IMR-90 (cell line): ENCODE data around the gene SYNGR1.

Experiments
- CTCF ChIP-seq: conservative IDR thresholded peaks from 2 replicates; pipeline ENCODE4 v1.5.1; 2012; ENCODE audit warnings: mild to moderate bottlenecking, low read depth, low read length, improper control_type of control experiment
- MAFK ChIP-seq: IDR thresholded peaks from 2 replicates; pipeline ENCODE4 v1.6.1; 2012; ENCODE audit warnings: low read depth, low read length, improper control_type of control experiment
- POLR2A ChIP-seq: IDR thresholded peaks from 2 replicates; pipeline ENCODE4 v1.6.1; 2012; ENCODE audit warnings: mild to moderate bottlenecking, low read depth, low read length
- RCOR1 ChIP-seq: IDR thresholded peaks from 2 replicates; pipeline ENCODE4 v1.6.1; 2012; ENCODE audit warnings: mild to moderate bottlenecking, low read length, improper control_type of control experiment; ENCODE audit not compliant: insufficient replicate concordance
- RFX5 ChIP-seq: IDR thresholded peaks from 2 replicates; pipeline ENCODE4 v1.8.0; 2012; ENCODE audit warnings: low read depth, mild to moderate bottlenecking, low read length, moderate library complexity
- SMC3 ChIP-seq: fragments of 150-350 bp; IDR thresholded peaks from 2 replicates; pipeline ENCODE4 v1.6.1; 2016; ENCODE audit warnings: low read depth, mild to moderate bottlenecking, antibody characterized with exemption, low read length, moderate library complexity
- TF ChIP-seq, protein P1 (sequence below): fragments of 150-350 bp; IDR thresholded peaks from 2 replicates; pipeline ENCODE4 v1.6.1; 2016; ENCODE audit warnings: low read depth, mild to moderate bottlenecking, low read length, moderate library complexity, borderline replicate concordance

GRCh38 chr22:39431216-39431801, 81.5 kb downstream of the SYNGR1 start:
- no peak for TF ChIP-seq CTCF
- TF ChIP-seq POLR2A, result no peak
- TF ChIP-seq, protein P1, sequence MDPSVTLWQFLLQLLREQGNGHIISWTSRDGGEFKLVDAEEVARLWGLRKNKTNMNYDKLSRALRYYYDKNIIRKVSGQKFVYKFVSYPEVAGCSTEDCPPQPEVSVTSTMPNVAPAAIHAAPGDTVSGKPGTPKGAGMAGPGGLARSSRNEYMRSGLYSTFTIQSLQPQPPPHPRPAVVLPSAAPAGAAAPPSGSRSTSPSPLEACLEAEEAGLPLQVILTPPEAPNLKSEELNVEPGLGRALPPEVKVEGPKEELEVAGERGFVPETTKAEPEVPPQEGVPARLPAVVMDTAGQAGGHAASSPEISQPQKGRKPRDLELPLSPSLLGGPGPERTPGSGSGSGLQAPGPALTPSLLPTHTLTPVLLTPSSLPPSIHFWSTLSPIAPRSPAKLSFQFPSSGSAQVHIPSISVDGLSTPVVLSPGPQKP, result no peak
- no peak for TF ChIP-seq MAFK
- TF ChIP-seq RFX5, result no peak
- TF ChIP-seq SMC3, result no peak
- no peak for TF ChIP-seq RCOR1
